HepG2 (cell line): ENCODE data around the gene NAIF1.

Experiments used
- ARID2 ChIP-seq: sonication (generic); formaldehyde crosslinking; IDR thresholded peaks from 2 replicates; pipeline ENCODE4 v1.8.1; 2022; ENCODE audit warnings: mild to moderate bottlenecking, missing genetic modification reagents, borderline replicate concordance
- CBX1 ChIP-seq: IDR thresholded peaks from one replicate; pipeline ENCODE4 v1.6.1; 2016; ENCODE audit warnings: antibody characterized with exemption, low read depth
- SP5 ChIP-seq: IDR thresholded peaks from 2 replicates; pipeline ENCODE4 v1.6.1; 2016; ENCODE audit warnings: low read depth, borderline replicate concordance
- ZNF678 ChIP-seq: sonication (generic); formaldehyde crosslinking; IDR thresholded peaks from 2 replicates; pipeline ENCODE4 v1.4.0; 2020; ENCODE audit warnings: mild to moderate bottlenecking, missing genetic modification reagents
- TF ChIP-seq, protein P1 (sequence below): sonication (generic); formaldehyde crosslinking; IDR thresholded peaks from 2 replicates; pipeline ENCODE4 v1.5.0; 2020; ENCODE audit warnings: mild to moderate bottlenecking, missing genetic modification reagents, moderate library complexity
- TF ChIP-seq, protein P2 (sequence below): sonication (generic); formaldehyde crosslinking; IDR thresholded peaks from 2 replicates; pipeline ENCODE4 v1.4.0; 2020; ENCODE audit warnings: mild to moderate bottlenecking, missing genetic modification reagents

DNA sequence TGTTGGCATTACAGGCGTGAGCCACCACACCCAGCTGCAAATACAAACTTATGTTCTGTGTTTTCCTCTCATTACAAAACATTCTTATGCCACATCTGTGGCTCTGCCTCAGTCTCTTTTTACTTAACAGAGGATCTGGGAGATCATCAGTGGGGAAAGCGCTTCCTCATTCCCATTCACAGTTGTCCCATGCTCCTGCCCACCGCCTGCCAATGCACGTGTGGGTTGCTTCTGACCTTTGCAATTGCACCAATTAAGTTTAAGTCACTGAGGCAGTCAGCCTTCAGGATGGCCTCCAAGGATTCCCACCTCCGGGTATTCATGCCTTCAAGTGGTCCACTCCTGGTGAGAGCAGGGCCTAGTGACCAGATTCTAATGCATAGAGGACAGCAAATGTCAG is 51.4 kb downstream of the NAIF1 start:
- TF ChIP-seq, protein P1, sequence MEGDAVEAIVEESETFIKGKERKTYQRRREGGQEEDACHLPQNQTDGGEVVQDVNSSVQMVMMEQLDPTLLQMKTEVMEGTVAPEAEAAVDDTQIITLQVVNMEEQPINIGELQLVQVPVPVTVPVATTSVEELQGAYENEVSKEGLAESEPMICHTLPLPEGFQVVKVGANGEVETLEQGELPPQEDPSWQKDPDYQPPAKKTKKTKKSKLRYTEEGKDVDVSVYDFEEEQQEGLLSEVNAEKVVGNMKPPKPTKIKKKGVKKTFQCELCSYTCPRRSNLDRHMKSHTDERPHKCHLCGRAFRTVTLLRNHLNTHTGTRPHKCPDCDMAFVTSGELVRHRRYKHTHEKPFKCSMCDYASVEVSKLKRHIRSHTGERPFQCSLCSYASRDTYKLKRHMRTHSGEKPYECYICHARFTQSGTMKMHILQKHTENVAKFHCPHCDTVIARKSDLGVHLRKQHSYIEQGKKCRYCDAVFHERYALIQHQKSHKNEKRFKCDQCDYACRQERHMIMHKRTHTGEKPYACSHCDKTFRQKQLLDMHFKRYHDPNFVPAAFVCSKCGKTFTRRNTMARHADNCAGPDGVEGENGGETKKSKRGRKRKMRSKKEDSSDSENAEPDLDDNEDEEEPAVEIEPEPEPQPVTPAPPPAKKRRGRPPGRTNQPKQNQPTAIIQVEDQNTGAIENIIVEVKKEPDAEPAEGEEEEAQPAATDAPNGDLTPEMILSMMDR (CRISPR knock-in tag) = no peak
- TF ChIP-seq, protein P2, sequence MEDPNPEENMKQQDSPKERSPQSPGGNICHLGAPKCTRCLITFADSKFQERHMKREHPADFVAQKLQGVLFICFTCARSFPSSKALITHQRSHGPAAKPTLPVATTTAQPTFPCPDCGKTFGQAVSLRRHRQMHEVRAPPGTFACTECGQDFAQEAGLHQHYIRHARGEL (CRISPR knock-in tag) = no peak
- TF ChIP-seq SP5 (CRISPR knock-in tag) (no peak), ZNF678 (no peak), ARID2 (CRISPR knock-in tag) (no peak), CBX1 (no peak)
